Mesothelial cell of epicardium (in vitro differentiated cells): ENCODE measurements around the gene CDH24. TPM values are rescaled to one million over a fixed set of nuclear protein-coding genes. Genes with fewer than 3 reads are reported as not detected.
A peak's percentile ranks its signal among the peaks of the same experiment; 100 is the strongest.

Experiments
- DNase-seq, 2 experiments: peaks; one replicate each; pipeline ENCODE4 v3.0.0; 2021; ENCODE audit warnings: low spot score in 2 of 2; ENCODE audit not compliant: unreplicated experiment in 2 of 2
- H3K27ac Mint-ChIP-seq: 2 replicates; pipeline ENCODE4 v1.8.0; 2021; ENCODE audit warnings: mixed read lengths
- H3K27me3 Mint-ChIP-seq: 2 replicates; pipeline ENCODE4 v1.8.0; 2021; ENCODE audit warnings: low read depth, mixed read lengths
- H3K36me3 Mint-ChIP-seq: 2 replicates; pipeline ENCODE4 v1.8.0; 2021; ENCODE audit warnings: mixed read lengths
- H3K4me1 Mint-ChIP-seq: 2 replicates; pipeline ENCODE4 v1.8.0; 2021; ENCODE audit warnings: mixed read lengths
- H3K4me3 Mint-ChIP-seq: 2 replicates; pipeline ENCODE4 v1.8.0; 2021; ENCODE audit warnings: mild to moderate bottlenecking, moderate library complexity, mixed read lengths
- H3K9me3 Mint-ChIP-seq: 2 replicates; pipeline ENCODE4 v1.8.0; 2021; ENCODE audit warnings: mixed read lengths
- CTCF ChIP-seq: fragments of 200-600 bp; sonication (generic); IDR thresholded peaks from one replicate; pipeline ENCODE4 v1.5.0; 2021; ENCODE audit warnings: antibody characterized with exemption; ENCODE audit not compliant: unreplicated experiment
- total RNA-seq: library from RNA; stranded (reverse); gene quantifications from 3 replicates; pipeline ENCODE4 v1.2.1, GENCODE V29; 2021

The CDH24 gene
- total RNA-seq, 1 donor from 2014 or later = 30.4 TPM

- peaks cover 35% of the 10 kb centered on the region for H3K36me3 Mint-ChIP-seq
- no peak overlapping the region for H3K4me3 Mint-ChIP-seq
- peak; percentile 63 for TF ChIP-seq CTCF
- H3K4me1 Mint-ChIP-seq = peaks cover 10% of the 10 kb centered on the region
- H3K27me3 Mint-ChIP-seq = no peaks in the 10 kb centered on the region
- no peak overlapping the region for H3K27ac Mint-ChIP-seq
- DNase-seq = no peak
- H3K9me3 Mint-ChIP-seq = no peaks in the 10 kb centered on the region
Measured at GRCh38 chr14:23076785-23077408, 19.6 kb upstream of the CDH24 start.

- Mint-ChIP-seq H3K4me3 (no peak overlapping the region), H3K4me1 (peaks cover 23% of the 10 kb centered on the region), H3K27ac (no peak overlapping the region), H3K27me3 (no peaks in the 10 kb centered on the region), H3K36me3 (peaks cover 26% of the 10 kb centered on the region), H3K9me3 (no peaks in the 10 kb centered on the region)
- TF ChIP-seq CTCF = no peak
- DNase-seq = no peak
Measured at GRCh38 chr14:23074906-23075305, 17.6 kb upstream of the CDH24 start.

- H3K4me3 Mint-ChIP-seq = peak overlapping the region; percentile 93
- H3K27me3 Mint-ChIP-seq = no peaks in the 10 kb centered on the region
- no peak for TF ChIP-seq CTCF
- peaks cover 12% of the 10 kb centered on the region for H3K36me3 Mint-ChIP-seq
- no peaks in the 10 kb centered on the region for H3K9me3 Mint-ChIP-seq
- H3K4me1 Mint-ChIP-seq = peaks cover 39% of the 10 kb centered on the region
- peak overlapping the region; percentile 93 for H3K27ac Mint-ChIP-seq
- no peak for DNase-seq
Measured at GRCh38 chr14:23071921-23072539, 14.7 kb upstream of the CDH24 start.

GRCh38 chr14:23071244-23071920 lies 14.1 kb upstream of the CDH24 start:
- H3K4me1 Mint-ChIP-seq = peaks cover 39% of the 10 kb centered on the region
- H3K36me3 Mint-ChIP-seq = peaks cover 12% of the 10 kb centered on the region
- H3K27me3 Mint-ChIP-seq = no peaks in the 10 kb centered on the region
- H3K4me3 Mint-ChIP-seq = peak overlapping the region; percentile 93
- DNase-seq = peak in 1 of 2 experiments; percentile 76
- no peak for TF ChIP-seq CTCF
- H3K9me3 Mint-ChIP-seq = no peaks in the 10 kb centered on the region
- H3K27ac Mint-ChIP-seq = peak overlapping the region; percentile 93

- Mint-ChIP-seq H3K9me3 (no peaks in the 10 kb centered on the region), H3K36me3 (peaks cover 19% of the 10 kb centered on the region), H3K27ac (peak overlapping the region; percentile 93), H3K4me1 (peaks cover 46% of the 10 kb centered on the region), H3K27me3 (no peaks in the 10 kb centered on the region), H3K4me3 (peak overlapping the region; percentile 93)
- TF ChIP-seq CTCF = no peak
- no peak for DNase-seq
Measured at GRCh38 chr14:23070262-23071129, 13.2 kb upstream of the CDH24 start.
